ENCODE measurements around the gene GRB14.

Gene GRB14

DNA sequence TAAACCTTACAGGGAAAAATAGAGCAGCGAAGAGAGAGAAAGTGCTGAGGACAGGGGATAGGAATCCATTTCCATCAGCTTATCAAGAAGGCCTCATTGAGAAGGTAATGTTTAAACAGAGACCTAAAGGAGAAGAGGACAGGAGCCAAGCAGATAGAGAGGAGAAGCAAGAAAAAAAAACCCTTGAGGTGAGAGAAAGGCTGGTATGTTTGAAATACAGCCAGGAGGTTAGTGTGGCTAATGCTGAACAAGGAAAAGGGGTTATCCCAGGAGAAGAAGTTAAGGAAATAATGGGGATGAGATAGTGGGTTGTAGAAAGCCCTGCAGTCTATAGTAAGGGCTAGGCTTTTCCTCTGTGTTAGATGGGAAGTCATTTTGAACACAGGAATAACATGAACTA lies 90.8 kb downstream of the GRB14 start:
- Mint-ChIP-seq H3K4me3 (no peak overlapping the region), H3K27ac (no peak overlapping the region), H3K9me3 (no peaks in the 10 kb centered on the region), H3K27me3 (ENCODE audit: low read depth) (peaks cover 3% of the 10 kb centered on the region), H3K36me3 (ENCODE audit: low read depth) (no peaks in the 10 kb centered on the region), H3K4me1 (peaks cover 4% of the 10 kb centered on the region)
- TF ChIP-seq CTCF (IDR thresholded peaks at IDR 0.05; ENCODE audit: unreplicated experiment in 3 of 3), result no peak

- Mint-ChIP-seq H3K27me3 (ENCODE audit: low read depth) (no peaks in the 10 kb centered on the region), H3K4me3 (no peak overlapping the region)
- TF ChIP-seq CTCF (IDR thresholded peaks at IDR 0.05; ENCODE audit: unreplicated experiment in 3 of 3), result no peak
Observed at GRCh38 chr2:164523726-164524125, 97.6 kb downstream of the GRB14 start.

GRCh38 chr2:164523009-164523408 lies 98.3 kb downstream of the GRB14 start:
- TF ChIP-seq CTCF (IDR thresholded peaks at IDR 0.05; ENCODE audit: unreplicated experiment in 3 of 3), result no peak
- no peaks in the 10 kb centered on the region for H3K4me1 Mint-ChIP-seq
- H3K27ac Mint-ChIP-seq, result peak overlapping the region in 1 of 3 experiments; percentile 26

More at GRCh38 chr2:164523726-164524125, 97.6 kb downstream of the GRB14 start:
- Mint-ChIP-seq H3K36me3 (ENCODE audit: low read depth) (peaks cover 38% of the 10 kb centered on the region), H3K27ac (no peak overlapping the region), H3K4me1 (no peaks in the 10 kb centered on the region), H3K9me3 (peaks cover 25% of the 10 kb centered on the region)

GRCh38 chr2:164522561-164522981 lies 98.7 kb downstream of the GRB14 start:
- H3K27ac Mint-ChIP-seq, result peak overlapping the region in 1 of 3 experiments; percentile 26
- H3K27me3 Mint-ChIP-seq (ENCODE audit: low read depth), result no peaks in the 10 kb centered on the region
- no peak for TF ChIP-seq CTCF (IDR thresholded peaks at IDR 0.05; ENCODE audit: unreplicated experiment in 3 of 3)
- H3K4me3 Mint-ChIP-seq, result no peak overlapping the region
- peaks cover 34% of the 10 kb centered on the region for H3K9me3 Mint-ChIP-seq
- no peaks in the 10 kb centered on the region for H3K4me1 Mint-ChIP-seq
- peaks cover 48% of the 10 kb centered on the region for H3K36me3 Mint-ChIP-seq (ENCODE audit: low read depth)

More at GRCh38 chr2:164523009-164523408, 98.3 kb downstream of the GRB14 start:
- H3K4me3 Mint-ChIP-seq, result no peak overlapping the region
- no peaks in the 10 kb centered on the region for H3K27me3 Mint-ChIP-seq (ENCODE audit: low read depth)
- H3K36me3 Mint-ChIP-seq (ENCODE audit: low read depth), result peaks cover 46% of the 10 kb centered on the region
- H3K9me3 Mint-ChIP-seq, result peaks cover 32% of the 10 kb centered on the region

GRCh38 chr2:164515734-164516133 lies 105.5 kb downstream of the GRB14 start:
- no peak for TF ChIP-seq CTCF (IDR thresholded peaks at IDR 0.05; ENCODE audit: unreplicated experiment in 3 of 3)
- H3K27ac Mint-ChIP-seq, result no peak overlapping the region

DNA sequence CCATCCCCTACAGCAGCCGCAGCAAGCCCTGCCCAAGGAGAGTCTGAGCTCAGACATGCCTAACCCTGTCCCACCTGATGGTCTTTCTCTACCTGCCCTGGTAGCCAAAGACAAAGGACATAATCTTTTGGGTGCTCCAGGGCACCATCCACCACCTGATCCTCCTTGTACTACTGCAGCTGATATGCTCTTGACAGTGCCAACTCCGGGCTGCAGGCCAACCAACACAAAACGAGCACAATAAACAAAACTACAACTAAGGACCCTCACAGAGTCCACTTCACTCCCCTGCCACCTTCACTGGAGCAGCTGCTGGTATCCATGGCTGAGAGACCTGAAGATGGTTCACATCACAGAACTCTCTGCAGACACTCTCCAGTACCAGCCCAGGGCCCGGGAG lies 106.3 kb downstream of the GRB14 start:
- Mint-ChIP-seq H3K4me3 (no peak overlapping the region), H3K27me3 (ENCODE audit: low read depth) (peaks cover 8% of the 10 kb centered on the region)
- TF ChIP-seq CTCF (IDR thresholded peaks at IDR 0.05; ENCODE audit: unreplicated experiment in 3 of 3), result no peak

More at GRCh38 chr2:164515734-164516133, 105.5 kb downstream of the GRB14 start:
- Mint-ChIP-seq H3K36me3 (ENCODE audit: low read depth) (peaks cover 72% of the 10 kb centered on the region), H3K9me3 (peaks cover 55% of the 10 kb centered on the region), H3K4me1 (no peaks in the 10 kb centered on the region), H3K27me3 (ENCODE audit: low read depth) (peaks cover 8% of the 10 kb centered on the region), H3K4me3 (no peak overlapping the region)

More for the DNA sequence above, 106.3 kb downstream of the GRB14 start:
- H3K36me3 Mint-ChIP-seq (ENCODE audit: low read depth), result peaks cover 65% of the 10 kb centered on the region
- H3K27ac Mint-ChIP-seq, result peak overlapping the region in 1 of 3 experiments; percentile 5
- H3K4me1 Mint-ChIP-seq, result no peaks in the 10 kb centered on the region
- H3K9me3 Mint-ChIP-seq, result peaks cover 48% of the 10 kb centered on the region
